H1 (cell line): ENCODE data around the gene GATB.

Experiments used
- ATF3 ChIP-seq: IDR thresholded peaks from 2 replicates; pipeline ENCODE4 v1.6.1; 2011; ENCODE audit warnings: low read depth, mild to moderate bottlenecking, low read length; ENCODE audit not compliant: insufficient read depth
- JUN ChIP-seq: IDR thresholded peaks from 2 replicates; pipeline ENCODE4 v1.6.1; 2011; ENCODE audit warnings: low read depth, mild to moderate bottlenecking, improper control_type of control experiment, low read length
- POLR2A ChIP-seq, 2 experiments: IDR thresholded peaks; 1 replicate in 1 of 2; 2 replicates in 1 of 2; pipeline ENCODE4 v1.6.1; 2011; ENCODE audit warnings: low read depth in 2 of 2, low read length in 2 of 2, mild to moderate bottlenecking in 2 of 2; ENCODE audit errors: control extremely low read depth in 1 of 2
- RAD21 ChIP-seq, 2 experiments: IDR thresholded peaks in 1 of 2; conservative IDR thresholded peaks in 1 of 2; 2 replicates each; pipeline ENCODE4 v1.6.1; 2011; ENCODE audit warnings: low read depth in 2 of 2, low read length in 2 of 2, improper control_type of control experiment in 1 of 2, inconsistent platforms in 1 of 2, mild to moderate bottlenecking in 1 of 2, moderate library complexity in 1 of 2
- TF ChIP-seq, protein P1 (sequence below): IDR thresholded peaks from 2 replicates; pipeline ENCODE4 v1.6.1; 2011; ENCODE audit warnings: low read length, improper control_type of control experiment

- TF ChIP-seq RAD21 (IDR thresholded peaks at IDR 0.05 in 1 of 2, conservative IDR thresholded peaks at IDR 0.05 in 1 of 2; ENCODE audit: low read depth in 2 of 2, low read length in 2 of 2) (no peak), ATF3 (no peak), POLR2A (IDR thresholded peaks at IDR 0.05; ENCODE audit: control extremely low read depth in 1 of 2, low read depth in 2 of 2, low read length in 2 of 2) (no peak), JUN (no peak)
- TF ChIP-seq, protein P1, sequence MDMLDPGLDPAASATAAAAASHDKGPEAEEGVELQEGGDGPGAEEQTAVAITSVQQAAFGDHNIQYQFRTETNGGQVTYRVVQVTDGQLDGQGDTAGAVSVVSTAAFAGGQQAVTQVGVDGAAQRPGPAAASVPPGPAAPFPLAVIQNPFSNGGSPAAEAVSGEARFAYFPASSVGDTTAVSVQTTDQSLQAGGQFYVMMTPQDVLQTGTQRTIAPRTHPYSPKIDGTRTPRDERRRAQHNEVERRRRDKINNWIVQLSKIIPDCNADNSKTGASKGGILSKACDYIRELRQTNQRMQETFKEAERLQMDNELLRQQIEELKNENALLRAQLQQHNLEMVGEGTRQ = no peak
These were observed 102.9 kb downstream of the GATB start for GRCh38 chr4:151657896-151658295.
